PC-9 (cell line): ENCODE results near the gene CPEB3. TPM values are rescaled to one million over a fixed set of nuclear protein-coding genes. Genes with fewer than 3 reads are reported as not detected.
"Not testable (repeated sequence)": the region's sequence is repeated elsewhere in the genome, so short reads cannot be mapped to it uniquely, and the experiment has no call there.

Experiments used
- BruUV-seq: library from RNA; stranded (reverse); fragments of 400-500 nt; replicated peaks from 2 replicates; lab custom pipeline; 2021; lab: Mats Ljungman, UMichigan
- CTCF ChIA-PET: fragments of 300-600 bp; sonication (Branson Sonifier 250); formaldehyde crosslinking; loops from one replicate; lab custom pipeline; 2022; ENCODE audit warnings: antibody characterized with exemption; lab: Charles Lee
- POLR2A ChIA-PET: fragments of 300-600 bp; sonication (Branson Sonifier 250); formaldehyde crosslinking; loops from one replicate; lab custom pipeline; 2022; ENCODE audit warnings: antibody characterized with exemption; ENCODE audit not compliant: unreplicated experiment; lab: Charles Lee
- DNase-seq, 2 experiments: peaks; one replicate each; pipeline versions ENCODE4 v3.0.0 to v3.0.0-alpha.2; 2015 to 2022; ENCODE audit warnings: mixed read lengths in 1 of 2
- H2AFZ ChIP-seq: fragments of 200-600 bp; sonication (generic); 2 replicates; pipeline ENCODE4 v1.8.1; 2017; ENCODE audit warnings: antibody characterized with exemption
- H3F3A ChIP-seq: fragments of 200-600 bp; sonication (generic); 2 replicates; pipeline ENCODE4 v1.8.1; 2017; ENCODE audit warnings: antibody characterized with exemption, mild to moderate bottlenecking, low read depth; ENCODE audit not compliant: insufficient read depth
- H3K27ac ChIP-seq: fragments of 200-600 bp; sonication (generic); 2 replicates; pipeline ENCODE4 v1.6.1; 2016; ENCODE audit warnings: mixed run types
- H3K27me3 ChIP-seq: fragments of 200-600 bp; sonication (generic); 2 replicates; pipeline ENCODE4 v1.6.1; 2016; ENCODE audit warnings: low read depth, mixed run types; ENCODE audit not compliant: insufficient read depth
- H3K36me3 ChIP-seq: fragments of 200-600 bp; sonication (generic); 2 replicates; pipeline ENCODE4 v1.6.1; 2016; ENCODE audit warnings: low read depth, mixed run types
- H3K4me1 ChIP-seq: fragments of 200-600 bp; sonication (generic); replicated peaks from 2 replicates; pipeline ENCODE4 v1.6.1; 2016; ENCODE audit warnings: mixed run types; ENCODE audit not compliant: insufficient read depth
- H3K4me2 ChIP-seq: fragments of 200-600 bp; sonication (generic); 2 replicates; pipeline ENCODE4 v1.6.1; 2017; ENCODE audit warnings: mixed run types
- H3K4me3 ChIP-seq: fragments of 200-600 bp; sonication (generic); 2 replicates; pipeline ENCODE4 v1.6.1; 2016; ENCODE audit warnings: mixed run types
- H3K79me2 ChIP-seq: fragments of 200-600 bp; sonication (generic); 2 replicates; pipeline ENCODE4 v1.6.1; 2017; ENCODE audit warnings: low read depth, mixed run types
- H3K9me2 ChIP-seq: fragments of 200-600 bp; sonication (generic); 2 replicates; pipeline ENCODE4 v1.8.1; 2017; ENCODE audit warnings: mild to moderate bottlenecking; ENCODE audit not compliant: insufficient read depth
- H3K9me3 ChIP-seq: fragments of 200-600 bp; sonication (generic); 2 replicates; pipeline ENCODE4 v1.8.1; 2016; ENCODE audit warnings: low read depth; ENCODE audit not compliant: insufficient read depth
- H4K20me1 ChIP-seq: fragments of 200-600 bp; sonication (generic); 2 replicates; pipeline ENCODE4 v1.8.1; 2017; ENCODE audit not compliant: insufficient read depth
- EZH2 ChIP-seq: fragments of 200-600 bp; sonication (generic); IDR thresholded peaks from 2 replicates; pipeline ENCODE4 v1.8.0; 2017; ENCODE audit warnings: antibody characterized with exemption, low read depth
- intact Hi-C: fragments of 100-400 bp; cut with micrococcal nuclease; formaldehyde crosslinking; loops from one replicate; pipeline ENCODE4 v1.10.0; 2022; ENCODE audit not compliant: unreplicated experiment
- total RNA-seq: library from RNA; stranded (reverse); gene quantifications from 2 replicates; pipeline ENCODE4 v1.2.3, GENCODE V29; 2021
- TF ChIP-seq, protein P1 (sequence below): fragments of 200-600 bp; sonication (generic); conservative IDR thresholded peaks from 2 replicates; pipeline ENCODE4 v1.6.1; 2017; ENCODE audit warnings: mixed run types, antibody characterized with exemption, mild to moderate bottlenecking, moderate library complexity

Gene CPEB3
- total RNA-seq, 1 experiment from 2014 or later, result 1.4 TPM

DNA sequence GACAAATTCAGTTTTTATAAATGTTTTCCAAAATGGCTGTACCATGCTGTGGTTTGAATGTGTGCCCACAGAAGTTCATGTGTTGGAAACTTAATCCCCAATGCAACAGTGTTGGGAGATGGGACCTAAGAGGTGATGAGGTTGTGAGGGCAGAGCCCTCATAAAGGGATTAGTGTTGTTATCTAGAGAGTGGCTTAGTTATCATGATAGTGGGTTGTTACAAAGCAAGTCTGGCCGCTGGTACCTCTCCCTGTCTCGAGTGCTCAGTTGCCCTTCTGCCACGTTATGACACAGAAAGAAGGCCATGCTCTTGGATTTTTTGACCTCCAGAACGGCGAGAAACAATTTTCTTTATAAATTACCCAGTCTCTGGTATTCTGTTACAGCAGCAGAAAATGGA lies 248.3 kb downstream of the CPEB3 start:
- Histone ChIP-seq H4K20me1 (no peaks in the 10 kb centered on the region), H3K36me3 (no peaks in the 10 kb centered on the region), H3K9me3 (no peaks in the 10 kb centered on the region), H3K4me3 (no peak overlapping the region), H2AFZ (no peak overlapping the region), H3K4me1 (no peaks in the 10 kb centered on the region), H3K9me2 (no peaks in the 10 kb centered on the region), H3K27me3 (no peaks in the 10 kb centered on the region), H3F3A (no peaks in the 10 kb centered on the region), H3K79me2 (no peaks in the 10 kb centered on the region), H3K4me2 (no peak overlapping the region), H3K27ac (no peak overlapping the region)
- no peak for TF ChIP-seq EZH2
- TF ChIP-seq, protein P1, sequence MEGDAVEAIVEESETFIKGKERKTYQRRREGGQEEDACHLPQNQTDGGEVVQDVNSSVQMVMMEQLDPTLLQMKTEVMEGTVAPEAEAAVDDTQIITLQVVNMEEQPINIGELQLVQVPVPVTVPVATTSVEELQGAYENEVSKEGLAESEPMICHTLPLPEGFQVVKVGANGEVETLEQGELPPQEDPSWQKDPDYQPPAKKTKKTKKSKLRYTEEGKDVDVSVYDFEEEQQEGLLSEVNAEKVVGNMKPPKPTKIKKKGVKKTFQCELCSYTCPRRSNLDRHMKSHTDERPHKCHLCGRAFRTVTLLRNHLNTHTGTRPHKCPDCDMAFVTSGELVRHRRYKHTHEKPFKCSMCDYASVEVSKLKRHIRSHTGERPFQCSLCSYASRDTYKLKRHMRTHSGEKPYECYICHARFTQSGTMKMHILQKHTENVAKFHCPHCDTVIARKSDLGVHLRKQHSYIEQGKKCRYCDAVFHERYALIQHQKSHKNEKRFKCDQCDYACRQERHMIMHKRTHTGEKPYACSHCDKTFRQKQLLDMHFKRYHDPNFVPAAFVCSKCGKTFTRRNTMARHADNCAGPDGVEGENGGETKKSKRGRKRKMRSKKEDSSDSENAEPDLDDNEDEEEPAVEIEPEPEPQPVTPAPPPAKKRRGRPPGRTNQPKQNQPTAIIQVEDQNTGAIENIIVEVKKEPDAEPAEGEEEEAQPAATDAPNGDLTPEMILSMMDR, result no peak
- ChIA-PET POLR2A (no interaction called here), CTCF (no interaction called here)
- DNase-seq, result no peak
- intact Hi-C loops, result no loop called here
- BruUV-seq, result no TSS peak

- no peaks in the 10 kb centered on the region for H3K27me3 ChIP-seq
- H3K9me2 ChIP-seq, result no peaks in the 10 kb centered on the region
- no peaks in the 10 kb centered on the region for H3F3A ChIP-seq
- no peak overlapping the region for H3K27ac ChIP-seq
- no peaks in the 10 kb centered on the region for H4K20me1 ChIP-seq
- H3K79me2 ChIP-seq, result no peaks in the 10 kb centered on the region
- no peak overlapping the region for H3K4me2 ChIP-seq
- no peaks in the 10 kb centered on the region for H3K9me3 ChIP-seq
- no peak overlapping the region for H3K4me3 ChIP-seq
- no peak overlapping the region for H2AFZ ChIP-seq
- ChIA-PET POLR2A (no interaction called here), CTCF (no interaction called here)
- intact Hi-C loops, result no loop called here
- TF ChIP-seq, protein P1, result no peak
- no peak for TF ChIP-seq EZH2
- no peak for DNase-seq
- no peaks in the 10 kb centered on the region for H3K4me1 ChIP-seq
- BruUV-seq, result no TSS peak
- no peaks in the 10 kb centered on the region for H3K36me3 ChIP-seq
These were observed 251.9 kb downstream of the CPEB3 start for GRCh38 chr10:92038949-92039348.

DNA sequence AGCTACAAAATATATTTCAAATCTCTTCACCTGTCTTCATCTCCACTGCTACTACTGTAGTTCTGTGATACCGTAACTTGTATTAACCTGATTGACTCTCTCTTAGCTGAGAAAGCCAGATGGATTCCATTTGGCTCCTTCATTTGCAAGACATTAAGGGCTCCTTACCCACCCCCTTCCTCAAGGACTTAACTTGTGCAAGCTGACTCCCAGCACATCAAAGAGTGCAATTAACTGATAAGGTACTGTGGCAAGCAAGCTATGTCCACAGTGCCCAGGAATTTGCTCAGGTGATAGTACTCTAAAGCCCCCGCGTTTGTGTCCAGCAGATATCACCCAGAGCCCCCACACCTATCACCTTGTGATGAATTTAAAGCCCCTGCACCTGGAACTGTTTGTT lies 257.8 kb downstream of the CPEB3 start:
- H3K9me3 ChIP-seq, H3F3A ChIP-seq, CTCF ChIA-PET, H3K79me2 ChIP-seq, DNase-seq, H3K9me2 ChIP-seq, H3K4me1 ChIP-seq, POLR2A ChIA-PET, H3K27ac ChIP-seq, H4K20me1 ChIP-seq, H3K36me3 ChIP-seq, H3K4me3 ChIP-seq, H3K27me3 ChIP-seq, H3K4me2 ChIP-seq, BruUV-seq, intact Hi-C loops, H2AFZ ChIP-seq: not testable (repeated sequence)

DNA sequence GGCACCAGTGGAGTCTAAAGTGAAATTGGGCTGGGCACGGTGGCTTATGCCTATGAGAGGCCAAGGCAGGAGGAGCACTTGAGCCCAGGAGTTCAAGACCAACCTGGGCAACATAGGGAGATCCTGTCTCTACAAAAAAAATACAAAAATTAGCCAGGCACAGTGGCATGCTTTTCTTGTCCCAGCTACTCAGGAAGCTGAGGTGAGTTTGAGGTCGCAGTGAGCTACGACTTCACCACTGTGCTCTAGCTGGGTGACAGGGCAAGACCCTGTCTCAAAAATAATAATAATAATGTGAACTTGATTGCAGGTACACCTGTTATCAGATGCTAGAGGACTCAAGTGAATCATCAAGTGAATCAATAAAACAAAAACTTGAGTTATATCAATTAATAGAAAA lies 259.3 kb downstream of the CPEB3 start:
- no peak for DNase-seq
- no peaks in the 10 kb centered on the region for H3K27me3 ChIP-seq
- no peaks in the 10 kb centered on the region for H3K4me1 ChIP-seq
- H4K20me1 ChIP-seq, result no peaks in the 10 kb centered on the region
- H3K27ac ChIP-seq, result no peak overlapping the region
- CTCF ChIA-PET, result no interaction called here
- no peaks in the 10 kb centered on the region for H3F3A ChIP-seq
- POLR2A ChIA-PET, result no interaction called here
- no peak overlapping the region for H3K4me3 ChIP-seq
- TF ChIP-seq, protein P1, result no peak
- TF ChIP-seq EZH2, result no peak
- intact Hi-C loops, result no loop called here
- H3K9me2 ChIP-seq, result no peaks in the 10 kb centered on the region
- H2AFZ ChIP-seq, result no peak overlapping the region
- no peak overlapping the region for H3K4me2 ChIP-seq
- no TSS peak for BruUV-seq
- H3K36me3 ChIP-seq, result no peaks in the 10 kb centered on the region
- H3K9me3 ChIP-seq, result no peaks in the 10 kb centered on the region
- H3K79me2 ChIP-seq, result no peaks in the 10 kb centered on the region
